K562 (cell line): ENCODE data around the gene TECPR2. TPM values are rescaled to one million over a fixed set of nuclear protein-coding genes. Genes with fewer than 3 reads are reported as not detected.

Source experiments
- ATF4 ChIP-seq: fragments of 450-650 bp; formaldehyde crosslinking; IDR thresholded peaks from 2 replicates; pipeline ENCODE4 v1.4.0; 2022; ENCODE audit warnings: mild to moderate bottlenecking, moderate library complexity
- ATF7 ChIP-seq: fragments of 450-650 bp; IDR thresholded peaks from 2 replicates; pipeline ENCODE4 v1.7.1; 2014; ENCODE audit warnings: mild to moderate bottlenecking, moderate library complexity
- CBX5 ChIP-seq: IDR thresholded peaks from 2 replicates; pipeline ENCODE4 v1.6.1; 2014; ENCODE audit warnings: low read depth, borderline replicate concordance
- CSDE1 ChIP-seq, 2 experiments: fragments of 450-650 bp; IDR thresholded peaks; 2 replicates each; pipeline ENCODE4 v1.6.1; 2016; ENCODE audit warnings: mild to moderate bottlenecking in 1 of 2
- DDX20 ChIP-seq: fragments of 450-650 bp; IDR thresholded peaks from 2 replicates; pipeline ENCODE4 v1.6.1; 2016; ENCODE audit warnings: missing genetic modification characterization, low read depth, mild to moderate bottlenecking, missing compliant biosample characterization, moderate library complexity
- FOXP1 ChIP-seq: sonication (generic); formaldehyde crosslinking; IDR thresholded peaks from 2 replicates; pipeline ENCODE4 v1.8.0; 2022; ENCODE audit warnings: mild to moderate bottlenecking, missing genetic modification reagents
- HDAC2 ChIP-seq: fragments of 450-650 bp; IDR thresholded peaks from 2 replicates; pipeline ENCODE4 v1.6.1; 2016; ENCODE audit warnings: mild to moderate bottlenecking
- HMGN3 ChIP-seq: IDR thresholded peaks from 2 replicates; pipeline ENCODE4 v1.6.1; 2011; ENCODE audit warnings: borderline replicate concordance, low read depth, mild to moderate bottlenecking, mixed read lengths, low read length; ENCODE audit not compliant: insufficient read length; ENCODE audit errors: extremely low read depth
- ILF3 ChIP-seq: fragments of 450-650 bp; IDR thresholded peaks from 2 replicates; pipeline ENCODE4 v1.6.1; 2018; ENCODE audit warnings: antibody characterized with exemption, mild to moderate bottlenecking, moderate library complexity, borderline replicate concordance
- IRF1 ChIP-seq: sonication (generic); formaldehyde crosslinking; IDR thresholded peaks from 2 replicates; pipeline ENCODE4 v1.8.0; 2022; ENCODE audit warnings: missing genetic modification reagents, mild to moderate bottlenecking, borderline replicate concordance
- JUN ChIP-seq, 2 experiments: sonication (generic) in 1 of 2; formaldehyde crosslinking in 1 of 2; IDR thresholded peaks; 2 replicates each; pipeline versions ENCODE4 v1.6.1 to v1.8.0; 2012 to 2022; ENCODE audit warnings: borderline replicate concordance in 2 of 2, mild to moderate bottlenecking in 2 of 2, improper control_type of control experiment in 1 of 2, low read depth in 1 of 2, low read length in 1 of 2, missing genetic modification reagents in 1 of 2
- MECOM ChIP-seq: fragments of 250-450 bp; sonication (Bioruptor Pico); IDR thresholded peaks from 2 replicates; pipeline ENCODE4 v1.8.0; 2022; ENCODE audit warnings: inconsistent platforms
- MLLT1 ChIP-seq, 2 experiments: fragments of 450-650 bp; IDR thresholded peaks; 2 replicates each; pipeline ENCODE4 v1.6.1; 2016
- NR4A1 ChIP-seq, 2 experiments: fragments of 250-450 bp in 1 of 2; fragments of 450-650 bp in 1 of 2; sonication (Bioruptor Pico) in 1 of 2; IDR thresholded peaks; 2 replicates each; pipeline versions ENCODE4 v1.4.0 to v1.6.1; 2016 to 2020; ENCODE audit warnings: mild to moderate bottlenecking in 2 of 2, missing compliant biosample characterization in 1 of 2, missing genetic modification characterization in 1 of 2, moderate library complexity in 1 of 2
- RAD51 ChIP-seq: fragments of 450-650 bp; IDR thresholded peaks from 2 replicates; pipeline ENCODE4 v1.7.1; 2016; ENCODE audit warnings: low read depth, mild to moderate bottlenecking, borderline replicate concordance
- RBM39 ChIP-seq: fragments of 200-400 bp; formaldehyde crosslinking; optimal IDR thresholded peaks from 2 replicates; pipeline ENCODE3; 2018; ENCODE audit warnings: low read depth, low read length
- SAFB ChIP-seq: fragments of 200-400 bp; formaldehyde crosslinking; IDR thresholded peaks from 2 replicates; pipeline ENCODE4 v1.6.1; 2017; ENCODE audit warnings: low read depth, low read length, borderline replicate concordance
- SMAD4 ChIP-seq: fragments of 250-450 bp; sonication (Bioruptor Pico); conservative IDR thresholded peaks from 2 replicates; pipeline ENCODE4 v1.8.0; 2021; ENCODE audit warnings: inconsistent platforms, mild to moderate bottlenecking, moderate library complexity
- STAG1 ChIP-seq: sonication (generic); formaldehyde crosslinking; IDR thresholded peaks from 2 replicates; pipeline ENCODE4 v1.5.0; 2020; ENCODE audit warnings: missing genetic modification reagents, borderline replicate concordance
- TFAM ChIP-seq: fragments of 250-450 bp; sonication (Bioruptor Pico); conservative IDR thresholded peaks from 2 replicates; pipeline ENCODE4 v1.5.0; 2021; ENCODE audit warnings: mild to moderate bottlenecking, moderate library complexity
- XRCC4 ChIP-seq: IDR thresholded peaks from one replicate; pipeline ENCODE4 v1.6.1; 2011; ENCODE audit not compliant: insufficient read depth, insufficient read length; ENCODE audit errors: extremely low read depth
- ZNF263 ChIP-seq: sonication (generic); formaldehyde crosslinking; IDR thresholded peaks from 2 replicates; pipeline ENCODE4 v1.8.0; 2022; ENCODE audit warnings: mild to moderate bottlenecking, missing genetic modification reagents, borderline replicate concordance
- ZNF384 ChIP-seq: IDR thresholded peaks from 2 replicates; pipeline ENCODE4 v1.6.1; 2012; ENCODE audit warnings: low read depth, low read length, improper control_type of control experiment
- ZNF76 ChIP-seq: fragments of 250-450 bp; sonication (Bioruptor Pico); IDR thresholded peaks from 2 replicates; pipeline ENCODE4 v1.4.0; 2020; ENCODE audit warnings: mild to moderate bottlenecking, moderate library complexity, borderline replicate concordance
- ZNF780A ChIP-seq: fragments of 250-450 bp; sonication (Bioruptor Pico); IDR thresholded peaks from 2 replicates; pipeline ENCODE4 v1.5.0; 2021; ENCODE audit warnings: mild to moderate bottlenecking
- polyA plus RNA-seq, 8 experiments: library from polyadenylated mRNA; depleted of rRNA in 4 of 8; stranded (reverse) in 5 of 8; unstranded in 3 of 8; fragments of >200 nt; fragmentation: Nextera tagmentation in 2 of 8; fragmentation: Illumina TruSeq in 1 of 8; extraction: Ambion mirVana in 2 of 8; extraction: Trizol in 1 of 8; gene quantifications; 2 replicates each; pipeline versions ENCODE4 v1.2.1 to v1.2.3, GENCODE V29; 2011 to 2014; ENCODE audit warnings: inconsistent platforms in 1 of 8, missing spikeins in 1 of 8
- total RNA-seq, 7 experiments: library from RNA; depleted of rRNA in 6 of 7; stranded (reverse); fragments of >200 nt in 6 of 7; fragmentation: Illumina TruSeq in 2 of 7; extraction: Trizol in 2 of 7; gene quantifications; 2 replicates each; pipeline versions ENCODE4 v1.2.1 to v1.2.3, GENCODE V29; 2011 to 2021; ENCODE audit warnings: low replicate concordance in 1 of 7

The TECPR2 gene
- total and polyA plus RNA-seq, 9 of the 15 experiments (the other 6 are each of a cell fraction or from before 2014, with no cell fraction given) = 0.04 to 3.0 (median 0.83) TPM

GRCh38 chr14:102516531-102517391 lies 154.0 kb downstream of the TECPR2 start (continued):
- TF ChIP-seq HDAC2 (no peak), XRCC4 (no peak), RBM39 (no peak), ATF7 (no peak), MECOM (no peak), ZNF76 (CRISPR knock-in tag) (no peak), TFAM (CRISPR knock-in tag) (no peak), IRF1 (CRISPR knock-in tag) (no peak), RAD51 (no peak), NR4A1 (CRISPR knock-in tag; IDR thresholded peaks at IDR 0.05) (no peak), NR4A1 (tag; IDR thresholded peaks at IDR 0.05) (no peak), SAFB (no peak), ZNF780A (no peak), JUN (IDR thresholded peaks at IDR 0.05; ENCODE audit: borderline replicate concordance, low read depth, low read length) (no peak), JUN (CRISPR knock-in tag; IDR thresholded peaks at IDR 0.05; ENCODE audit: borderline replicate concordance) (no peak), ZNF384 (no peak), DDX20 (tag) (no peak), ILF3 (no peak), MLLT1 (IDR thresholded peaks at IDR 0.05) (no peak), SMAD4 (CRISPR knock-in tag) (peak; percentile 20; the same call in 1 of the 2 replicates), ZNF263 (CRISPR knock-in tag) (no peak), FOXP1 (no peak), STAG1 (CRISPR knock-in tag) (peak; percentile 50; the same call in 1 of the 2 replicates), ATF4 (CRISPR knock-in tag) (no peak), CSDE1 (IDR thresholded peaks at IDR 0.05) (no peak), CBX5 (no peak), HMGN3 (peak; percentile 59)
